GM19351 (cell line): ENCODE measurements around the gene CNNM2.
"Not testable (repeated sequence)": the region's sequence is repeated elsewhere in the genome, so short reads cannot be mapped to it uniquely, and the experiment has no call there.

Experiments used
- ATAC-seq: cut with Tn5 transposase; IDR thresholded peaks from one replicate; pipeline ENCODE4 v1.9.1; 2021; ENCODE audit warnings: mild to moderate bottlenecking, moderate library complexity; ENCODE audit not compliant: unreplicated experiment

The CNNM2 gene

GRCh38 chr10:102923601-102924000 is 5.5 kb downstream of the CNNM2 start:
- no peak for ATAC-seq

GRCh38 chr10:102926842-102927241 is 8.7 kb downstream of the CNNM2 start:
- no peak for ATAC-seq

GRCh38 chr10:102927311-102928010 is 9.4 kb downstream of the CNNM2 start:
- no peak for ATAC-seq

- ATAC-seq: not testable (repeated sequence)
These were observed 10.3 kb downstream of the CNNM2 start for GRCh38 chr10:102928442-102928841.

- no peak for ATAC-seq
These were observed 12.6 kb downstream of the CNNM2 start for GRCh38 chr10:102930720-102931119.

- no peak for ATAC-seq
These were observed 13.5 kb downstream of the CNNM2 start for GRCh38 chr10:102931643-102932042.

GRCh38 chr10:102935505-102935904 is 17.4 kb downstream of the CNNM2 start:
- ATAC-seq: no peak

- ATAC-seq: no peak
These were observed 18.0 kb downstream of the CNNM2 start for GRCh38 chr10:102935939-102936605.

- ATAC-seq: no peak
These were observed 23.3 kb downstream of the CNNM2 start for GRCh38 chr10:102941401-102941800.

GRCh38 chr10:102945449-102945848 is 27.4 kb downstream of the CNNM2 start:
- no peak for ATAC-seq

- no peak for ATAC-seq
These were observed 27.9 kb downstream of the CNNM2 start for GRCh38 chr10:102945962-102946361.

- no peak for ATAC-seq
These were observed 28.9 kb downstream of the CNNM2 start for GRCh38 chr10:102946992-102947391.

GRCh38 chr10:102948176-102948575 is 30.1 kb downstream of the CNNM2 start:
- no peak for ATAC-seq

- ATAC-seq: no peak
These were observed 30.7 kb downstream of the CNNM2 start for GRCh38 chr10:102948786-102949185.

GRCh38 chr10:102949916-102950315 is 31.8 kb downstream of the CNNM2 start:
- no peak for ATAC-seq

GRCh38 chr10:102951316-102951715 is 33.2 kb downstream of the CNNM2 start:
- no peak for ATAC-seq

GRCh38 chr10:102959360-102959759 is 41.3 kb downstream of the CNNM2 start:
- no peak for ATAC-seq

- no peak for ATAC-seq
These were observed 42.1 kb downstream of the CNNM2 start for GRCh38 chr10:102960157-102960556.

GRCh38 chr10:102962267-102962666 is 44.2 kb downstream of the CNNM2 start:
- no peak for ATAC-seq

- no peak for ATAC-seq
These were observed 45.1 kb downstream of the CNNM2 start for GRCh38 chr10:102962951-102963755.

GRCh38 chr10:102963756-102964025 is 45.6 kb downstream of the CNNM2 start:
- ATAC-seq: no peak

- ATAC-seq: not testable (repeated sequence)
These were observed 46.0 kb downstream of the CNNM2 start for GRCh38 chr10:102964064-102964463.
